Measurements from ENCODE around the gene POU4F3. TPM values are rescaled to one million over a fixed set of nuclear protein-coding genes. Genes with fewer than 3 reads are reported as not detected.

Gene POU4F3
- total RNA-seq, 1 donor from 2014 or later: not detected

DNA sequence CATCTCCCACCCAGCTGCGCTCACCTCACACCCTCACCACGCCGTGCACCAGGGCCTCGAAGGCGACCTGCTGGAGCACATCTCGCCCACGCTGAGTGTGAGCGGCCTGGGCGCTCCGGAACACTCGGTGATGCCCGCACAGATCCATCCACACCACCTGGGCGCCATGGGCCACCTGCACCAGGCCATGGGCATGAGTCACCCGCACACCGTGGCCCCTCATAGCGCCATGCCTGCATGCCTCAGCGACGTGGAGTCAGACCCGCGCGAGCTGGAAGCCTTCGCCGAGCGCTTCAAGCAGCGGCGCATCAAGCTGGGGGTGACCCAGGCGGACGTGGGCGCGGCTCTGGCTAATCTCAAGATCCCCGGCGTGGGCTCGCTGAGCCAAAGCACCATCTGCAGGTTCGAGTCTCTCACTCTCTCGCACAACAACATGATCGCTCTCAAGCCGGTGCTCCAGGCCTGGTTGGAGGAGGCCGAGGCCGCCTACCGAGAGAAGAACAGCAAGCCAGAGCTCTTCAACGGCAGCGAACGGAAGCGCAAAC lies 1.1 kb downstream of the POU4F3 start:
- Histone ChIP-seq H3K27ac (no peak overlapping the region), H3K4me3 (no peak overlapping the region), H3K4me1 (peaks cover 6% of the 10 kb centered on the region), H3K36me3 (no peaks in the 10 kb centered on the region), H3K9me3 (no peaks in the 10 kb centered on the region), H3K27me3 (ENCODE audit: low read depth) (peaks cover 94% of the 10 kb centered on the region)
- TF ChIP-seq, protein P1, sequence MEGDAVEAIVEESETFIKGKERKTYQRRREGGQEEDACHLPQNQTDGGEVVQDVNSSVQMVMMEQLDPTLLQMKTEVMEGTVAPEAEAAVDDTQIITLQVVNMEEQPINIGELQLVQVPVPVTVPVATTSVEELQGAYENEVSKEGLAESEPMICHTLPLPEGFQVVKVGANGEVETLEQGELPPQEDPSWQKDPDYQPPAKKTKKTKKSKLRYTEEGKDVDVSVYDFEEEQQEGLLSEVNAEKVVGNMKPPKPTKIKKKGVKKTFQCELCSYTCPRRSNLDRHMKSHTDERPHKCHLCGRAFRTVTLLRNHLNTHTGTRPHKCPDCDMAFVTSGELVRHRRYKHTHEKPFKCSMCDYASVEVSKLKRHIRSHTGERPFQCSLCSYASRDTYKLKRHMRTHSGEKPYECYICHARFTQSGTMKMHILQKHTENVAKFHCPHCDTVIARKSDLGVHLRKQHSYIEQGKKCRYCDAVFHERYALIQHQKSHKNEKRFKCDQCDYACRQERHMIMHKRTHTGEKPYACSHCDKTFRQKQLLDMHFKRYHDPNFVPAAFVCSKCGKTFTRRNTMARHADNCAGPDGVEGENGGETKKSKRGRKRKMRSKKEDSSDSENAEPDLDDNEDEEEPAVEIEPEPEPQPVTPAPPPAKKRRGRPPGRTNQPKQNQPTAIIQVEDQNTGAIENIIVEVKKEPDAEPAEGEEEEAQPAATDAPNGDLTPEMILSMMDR (IDR thresholded peaks at IDR 0.05): no peak
- ATAC-seq: no peak
- intact Hi-C loops (cut with DNase I): no loop called here
- no peak for DNase-seq

DNA sequence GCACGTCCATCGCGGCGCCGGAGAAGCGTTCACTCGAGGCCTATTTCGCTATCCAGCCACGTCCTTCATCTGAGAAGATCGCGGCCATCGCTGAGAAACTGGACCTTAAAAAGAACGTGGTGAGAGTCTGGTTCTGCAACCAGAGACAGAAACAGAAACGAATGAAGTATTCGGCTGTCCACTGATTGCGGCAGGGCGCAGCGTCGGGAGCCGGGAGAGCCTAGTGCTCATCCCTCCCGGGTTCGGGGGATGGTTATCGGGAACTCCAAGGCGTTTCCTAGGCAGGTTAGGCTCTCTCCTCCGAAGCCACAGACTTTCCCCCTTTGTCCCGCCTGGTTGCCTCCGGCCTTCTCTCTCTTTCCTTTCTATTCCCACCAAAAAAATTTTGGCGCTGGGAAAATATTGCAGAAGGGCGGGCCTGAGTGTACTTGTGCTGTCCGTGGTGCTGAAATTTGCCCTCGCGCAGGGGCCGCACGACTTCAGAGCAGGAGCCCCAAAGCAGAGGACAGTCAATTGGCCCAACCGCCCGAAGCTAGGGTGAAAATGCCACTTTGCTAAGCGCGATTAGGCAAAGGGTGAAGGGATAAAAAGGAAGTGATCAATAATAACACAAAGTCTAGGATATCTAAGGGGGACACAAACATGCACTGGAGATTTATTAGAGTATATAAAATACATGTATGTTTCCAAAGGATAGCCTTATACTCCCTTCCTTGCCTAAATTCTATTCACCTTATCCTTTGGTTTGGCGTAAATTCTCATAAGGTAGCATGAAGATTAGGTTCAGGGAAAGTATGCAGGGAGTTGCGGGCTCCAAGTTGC lies 1.8 kb downstream of the POU4F3 start:
- TF ChIP-seq, protein P1 (IDR thresholded peaks at IDR 0.05): no peak
- no peak for DNase-seq
- peaks cover 13% of the 10 kb centered on the region for H3K4me1 ChIP-seq
- peaks cover 97% of the 10 kb centered on the region for H3K27me3 ChIP-seq (ENCODE audit: low read depth)
- H3K9me3 ChIP-seq: no peaks in the 10 kb centered on the region
- no peaks in the 10 kb centered on the region for H3K36me3 ChIP-seq
- intact Hi-C loops (cut with DNase I): no loop called here
- H3K27ac ChIP-seq: no peak overlapping the region
- peak in 1 of 2 donors; percentile 26 for ATAC-seq
- H3K4me3 ChIP-seq: no peak overlapping the region

DNA sequence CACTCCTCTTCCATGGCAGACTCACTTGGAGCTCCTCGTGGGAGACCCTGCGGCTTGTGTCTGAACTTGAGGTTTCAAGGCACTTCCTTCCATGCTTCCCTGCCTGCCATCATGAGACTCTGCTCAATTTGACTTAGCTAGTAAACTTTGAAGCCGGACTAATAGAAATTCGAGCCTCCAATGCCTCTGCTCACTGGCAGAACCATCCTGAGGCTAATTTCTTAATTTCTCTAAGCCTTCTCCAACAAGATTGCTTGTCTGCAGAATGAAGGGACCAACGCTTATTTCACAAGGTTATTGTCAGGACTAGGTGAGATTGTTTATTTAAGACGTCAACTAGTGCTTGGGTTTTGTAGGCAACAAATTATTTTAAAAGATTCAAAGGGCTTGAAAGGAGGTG lies 3.2 kb downstream of the POU4F3 start:
- Histone ChIP-seq H3K9me3 (no peaks in the 10 kb centered on the region), H3K27me3 (ENCODE audit: low read depth) (peaks cover 92% of the 10 kb centered on the region), H3K4me1 (peaks cover 16% of the 10 kb centered on the region), H3K4me3 (no peak overlapping the region), H3K27ac (no peak overlapping the region), H3K36me3 (no peaks in the 10 kb centered on the region)
- DNase-seq: no peak
- intact Hi-C loops (cut with DNase I): no loop called here
- TF ChIP-seq, protein P1 (IDR thresholded peaks at IDR 0.05): no peak
- ATAC-seq: no peak

DNA sequence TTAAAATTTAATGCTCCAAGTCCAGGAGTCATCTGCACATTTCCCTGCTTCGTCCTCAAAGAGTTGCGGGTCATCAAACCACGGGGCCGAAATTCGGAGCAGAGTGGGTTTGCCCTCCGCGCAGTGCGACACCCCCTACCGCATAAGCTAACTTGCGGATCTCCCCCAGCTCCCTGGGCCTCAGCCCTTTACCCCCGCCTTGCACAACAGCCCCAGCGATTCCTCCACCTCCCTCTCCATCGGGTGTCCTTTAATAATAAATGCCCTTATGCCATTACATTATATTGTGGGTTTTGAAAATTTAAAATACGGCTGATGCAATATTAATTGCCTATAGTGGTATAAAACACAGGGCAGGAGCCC lies 3.9 kb downstream of the POU4F3 start:
- Histone ChIP-seq H3K27me3 (ENCODE audit: low read depth) (peaks cover 88% of the 10 kb centered on the region), H3K4me1 (peaks cover 16% of the 10 kb centered on the region), H3K27ac (no peak overlapping the region), H3K36me3 (no peaks in the 10 kb centered on the region), H3K9me3 (no peaks in the 10 kb centered on the region), H3K4me3 (no peak overlapping the region)
- intact Hi-C loops (cut with DNase I): no loop called here
- TF ChIP-seq, protein P1 (IDR thresholded peaks at IDR 0.05): no peak
- no peak for ATAC-seq
- no peak for DNase-seq

DNA sequence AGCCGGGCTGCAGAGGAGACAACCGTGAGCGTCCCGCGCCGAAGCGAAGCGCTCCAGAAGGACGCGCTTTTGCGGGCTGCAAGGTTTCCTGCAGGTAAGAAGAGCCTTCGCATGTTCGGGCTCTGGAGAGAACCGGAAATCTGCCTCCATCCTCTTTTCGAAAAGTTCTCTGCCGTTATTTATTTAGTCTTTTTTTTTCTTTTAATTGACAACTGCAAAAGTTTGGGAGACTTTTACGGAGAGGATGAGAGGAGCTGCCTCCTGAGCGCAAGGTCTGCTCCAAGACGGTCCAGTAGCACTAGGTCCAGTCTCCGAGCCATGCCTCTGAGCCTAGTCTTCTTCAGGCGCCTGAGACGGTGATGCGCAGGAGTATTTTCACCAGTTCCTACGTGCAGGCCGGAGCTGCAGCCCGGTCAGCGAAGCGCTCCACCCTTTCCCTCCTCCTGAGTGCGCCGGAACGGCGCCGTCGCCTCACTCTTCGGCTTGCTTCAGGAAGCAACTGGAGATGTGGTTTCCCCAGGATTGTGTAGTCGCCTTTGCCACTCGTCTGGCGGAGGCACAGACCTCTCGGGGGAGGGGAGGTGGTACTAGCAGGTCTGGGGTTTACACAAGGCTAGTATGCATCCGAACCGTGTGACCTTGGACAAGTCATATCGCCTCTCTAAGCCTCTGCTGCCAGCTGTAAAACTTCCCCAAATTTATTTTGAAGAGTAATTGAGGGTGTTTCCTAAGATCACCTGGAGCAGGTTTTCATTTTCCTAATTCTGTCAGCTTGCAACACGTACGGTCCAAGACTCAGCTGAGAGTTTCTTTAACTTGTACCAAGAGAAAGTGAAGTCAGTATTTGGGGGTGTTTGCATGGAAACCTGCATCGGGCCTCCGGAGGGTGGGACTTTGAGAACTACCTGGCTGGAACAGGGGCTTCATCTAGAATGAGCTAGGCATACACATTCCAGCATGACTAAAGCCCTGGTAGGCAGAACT lies 4.5 kb downstream of the POU4F3 start:
- peaks cover 16% of the 10 kb centered on the region for H3K4me1 ChIP-seq
- no peaks in the 10 kb centered on the region for H3K9me3 ChIP-seq
- DNase-seq: no peak
- no peak overlapping the region for H3K4me3 ChIP-seq
- intact Hi-C loops (cut with DNase I): no loop called here
- no peak for ATAC-seq
- peaks cover 88% of the 10 kb centered on the region for H3K27me3 ChIP-seq (ENCODE audit: low read depth)
- TF ChIP-seq, protein P1 (IDR thresholded peaks at IDR 0.05): no peak
- H3K27ac ChIP-seq: no peak overlapping the region
- H3K36me3 ChIP-seq: no peaks in the 10 kb centered on the region
